ENCODE results near the gene USP17L5.

DNA sequence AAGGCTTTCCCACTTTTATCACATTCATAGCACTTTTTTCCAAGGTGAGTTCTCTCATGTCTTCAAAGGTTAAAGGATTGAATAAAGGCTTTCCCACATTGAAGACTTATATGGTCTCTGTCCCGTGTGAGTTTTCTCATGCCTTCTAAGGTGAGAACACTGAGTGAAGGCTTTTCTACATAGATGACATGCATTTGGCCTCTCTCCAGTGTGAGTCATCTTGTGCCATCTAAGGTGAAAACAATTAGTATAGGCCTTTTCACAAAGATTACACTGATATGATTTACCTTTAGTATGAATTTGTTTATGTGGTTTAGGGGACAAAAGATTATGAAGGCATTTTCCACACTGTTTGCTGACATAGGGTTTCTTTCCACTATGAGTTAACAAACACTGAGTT is 44.9 kb downstream of the USP17L5 start:
- TF ChIP-seq, protein P1, sequence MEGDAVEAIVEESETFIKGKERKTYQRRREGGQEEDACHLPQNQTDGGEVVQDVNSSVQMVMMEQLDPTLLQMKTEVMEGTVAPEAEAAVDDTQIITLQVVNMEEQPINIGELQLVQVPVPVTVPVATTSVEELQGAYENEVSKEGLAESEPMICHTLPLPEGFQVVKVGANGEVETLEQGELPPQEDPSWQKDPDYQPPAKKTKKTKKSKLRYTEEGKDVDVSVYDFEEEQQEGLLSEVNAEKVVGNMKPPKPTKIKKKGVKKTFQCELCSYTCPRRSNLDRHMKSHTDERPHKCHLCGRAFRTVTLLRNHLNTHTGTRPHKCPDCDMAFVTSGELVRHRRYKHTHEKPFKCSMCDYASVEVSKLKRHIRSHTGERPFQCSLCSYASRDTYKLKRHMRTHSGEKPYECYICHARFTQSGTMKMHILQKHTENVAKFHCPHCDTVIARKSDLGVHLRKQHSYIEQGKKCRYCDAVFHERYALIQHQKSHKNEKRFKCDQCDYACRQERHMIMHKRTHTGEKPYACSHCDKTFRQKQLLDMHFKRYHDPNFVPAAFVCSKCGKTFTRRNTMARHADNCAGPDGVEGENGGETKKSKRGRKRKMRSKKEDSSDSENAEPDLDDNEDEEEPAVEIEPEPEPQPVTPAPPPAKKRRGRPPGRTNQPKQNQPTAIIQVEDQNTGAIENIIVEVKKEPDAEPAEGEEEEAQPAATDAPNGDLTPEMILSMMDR (IDR thresholded peaks at IDR 0.05): no peak
- no peak for TF ChIP-seq SIN3A (IDR thresholded peaks at IDR 0.05; ENCODE audit: borderline replicate concordance, insufficient read depth, low read depth, low read length)
- no peak for TF ChIP-seq POLR2AphosphoS5 (IDR thresholded peaks at IDR 0.05; ENCODE audit: low read depth, low read length)
- TF ChIP-seq, protein P2, sequence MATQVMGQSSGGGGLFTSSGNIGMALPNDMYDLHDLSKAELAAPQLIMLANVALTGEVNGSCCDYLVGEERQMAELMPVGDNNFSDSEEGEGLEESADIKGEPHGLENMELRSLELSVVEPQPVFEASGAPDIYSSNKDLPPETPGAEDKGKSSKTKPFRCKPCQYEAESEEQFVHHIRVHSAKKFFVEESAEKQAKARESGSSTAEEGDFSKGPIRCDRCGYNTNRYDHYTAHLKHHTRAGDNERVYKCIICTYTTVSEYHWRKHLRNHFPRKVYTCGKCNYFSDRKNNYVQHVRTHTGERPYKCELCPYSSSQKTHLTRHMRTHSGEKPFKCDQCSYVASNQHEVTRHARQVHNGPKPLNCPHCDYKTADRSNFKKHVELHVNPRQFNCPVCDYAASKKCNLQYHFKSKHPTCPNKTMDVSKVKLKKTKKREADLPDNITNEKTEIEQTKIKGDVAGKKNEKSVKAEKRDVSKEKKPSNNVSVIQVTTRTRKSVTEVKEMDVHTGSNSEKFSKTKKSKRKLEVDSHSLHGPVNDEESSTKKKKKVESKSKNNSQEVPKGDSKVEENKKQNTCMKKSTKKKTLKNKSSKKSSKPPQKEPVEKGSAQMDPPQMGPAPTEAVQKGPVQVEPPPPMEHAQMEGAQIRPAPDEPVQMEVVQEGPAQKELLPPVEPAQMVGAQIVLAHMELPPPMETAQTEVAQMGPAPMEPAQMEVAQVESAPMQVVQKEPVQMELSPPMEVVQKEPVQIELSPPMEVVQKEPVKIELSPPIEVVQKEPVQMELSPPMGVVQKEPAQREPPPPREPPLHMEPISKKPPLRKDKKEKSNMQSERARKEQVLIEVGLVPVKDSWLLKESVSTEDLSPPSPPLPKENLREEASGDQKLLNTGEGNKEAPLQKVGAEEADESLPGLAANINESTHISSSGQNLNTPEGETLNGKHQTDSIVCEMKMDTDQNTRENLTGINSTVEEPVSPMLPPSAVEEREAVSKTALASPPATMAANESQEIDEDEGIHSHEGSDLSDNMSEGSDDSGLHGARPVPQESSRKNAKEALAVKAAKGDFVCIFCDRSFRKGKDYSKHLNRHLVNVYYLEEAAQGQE (IDR thresholded peaks at IDR 0.05; ENCODE audit: insufficient read depth in 1 of 2, low read depth in 2 of 2, low read length in 1 of 2): no peak
- TF ChIP-seq TCF7L2 (IDR thresholded peaks at IDR 0.05; ENCODE audit: low read depth, low read length): no peak

Data from Panc1 (cell line).